IMR-90 (cell line): ENCODE data around the gene ATP2A3.

Experiments used
- BHLHE40 ChIP-seq: fragments of 150-350 bp; IDR thresholded peaks from 2 replicates; pipeline ENCODE4 v1.6.1; 2016; ENCODE audit warnings: mild to moderate bottlenecking, low read depth, low read length
- CEBPB ChIP-seq: IDR thresholded peaks from 2 replicates; pipeline ENCODE4 v1.6.1; 2012; ENCODE audit warnings: low read depth, low read length, improper control_type of control experiment
- ELK1 ChIP-seq: fragments of 150-350 bp; IDR thresholded peaks from 2 replicates; pipeline ENCODE4 v1.6.1; 2016; ENCODE audit warnings: low read depth, mild to moderate bottlenecking, low read length, moderate library complexity, borderline replicate concordance
- MAFK ChIP-seq: IDR thresholded peaks from 2 replicates; pipeline ENCODE4 v1.6.1; 2012; ENCODE audit warnings: low read depth, low read length, improper control_type of control experiment
- MAZ ChIP-seq: IDR thresholded peaks from 2 replicates; pipeline ENCODE4 v1.6.1; 2012; ENCODE audit warnings: low read depth, mild to moderate bottlenecking, low read length, improper control_type of control experiment, moderate library complexity, borderline replicate concordance
- MXI1 ChIP-seq: IDR thresholded peaks from 2 replicates; pipeline ENCODE4 v1.6.1; 2012; ENCODE audit warnings: low read depth, mild to moderate bottlenecking, low read length, moderate library complexity, borderline replicate concordance
- NFE2L2 ChIP-seq: fragments of 150-350 bp; IDR thresholded peaks from 2 replicates; pipeline ENCODE4 v1.6.1; 2016; ENCODE audit warnings: low read depth, mild to moderate bottlenecking, low read length
- POLR2A ChIP-seq: IDR thresholded peaks from 2 replicates; pipeline ENCODE4 v1.6.1; 2012; ENCODE audit warnings: mild to moderate bottlenecking, low read depth, low read length
- RAD21 ChIP-seq: IDR thresholded peaks from 2 replicates; pipeline ENCODE4 v1.6.1; 2012; ENCODE audit warnings: low read length, improper control_type of control experiment
- RCOR1 ChIP-seq: IDR thresholded peaks from 2 replicates; pipeline ENCODE4 v1.6.1; 2012; ENCODE audit warnings: mild to moderate bottlenecking, low read length, improper control_type of control experiment; ENCODE audit not compliant: insufficient replicate concordance
- RFX5 ChIP-seq: IDR thresholded peaks from 2 replicates; pipeline ENCODE4 v1.8.0; 2012; ENCODE audit warnings: low read depth, mild to moderate bottlenecking, low read length, moderate library complexity
- SMC3 ChIP-seq: fragments of 150-350 bp; IDR thresholded peaks from 2 replicates; pipeline ENCODE4 v1.6.1; 2016; ENCODE audit warnings: low read depth, mild to moderate bottlenecking, antibody characterized with exemption, low read length, moderate library complexity
- TF ChIP-seq, protein P1 (sequence below): conservative IDR thresholded peaks from 2 replicates; pipeline ENCODE4 v1.5.1; 2012; ENCODE audit warnings: mild to moderate bottlenecking, low read depth, low read length, improper control_type of control experiment
- TF ChIP-seq, protein P2 (sequence below): fragments of 150-350 bp; IDR thresholded peaks from 2 replicates; pipeline ENCODE4 v1.6.1; 2017; ENCODE audit warnings: mild to moderate bottlenecking, antibody characterized with exemption, low read length, low read depth

GRCh38 chr17:3892095-3892998, 71.9 kb downstream of the ATP2A3 start:
- TF ChIP-seq ELK1 (no peak), POLR2A (peak; percentile 18; the same call in 1 of the 2 replicates), MAZ (peak; percentile 70; the same call in 1 of the 2 replicates), SMC3 (no peak), CEBPB (no peak), RCOR1 (no peak), NFE2L2 (peak; percentile 36; the same call in 1 of the 2 replicates), RFX5 (no peak), RAD21 (no peak), MAFK (no peak), MXI1 (peak; percentile 87; the same call in 1 of the 2 replicates), BHLHE40 (peak; percentile 95)
- TF ChIP-seq, protein P1, sequence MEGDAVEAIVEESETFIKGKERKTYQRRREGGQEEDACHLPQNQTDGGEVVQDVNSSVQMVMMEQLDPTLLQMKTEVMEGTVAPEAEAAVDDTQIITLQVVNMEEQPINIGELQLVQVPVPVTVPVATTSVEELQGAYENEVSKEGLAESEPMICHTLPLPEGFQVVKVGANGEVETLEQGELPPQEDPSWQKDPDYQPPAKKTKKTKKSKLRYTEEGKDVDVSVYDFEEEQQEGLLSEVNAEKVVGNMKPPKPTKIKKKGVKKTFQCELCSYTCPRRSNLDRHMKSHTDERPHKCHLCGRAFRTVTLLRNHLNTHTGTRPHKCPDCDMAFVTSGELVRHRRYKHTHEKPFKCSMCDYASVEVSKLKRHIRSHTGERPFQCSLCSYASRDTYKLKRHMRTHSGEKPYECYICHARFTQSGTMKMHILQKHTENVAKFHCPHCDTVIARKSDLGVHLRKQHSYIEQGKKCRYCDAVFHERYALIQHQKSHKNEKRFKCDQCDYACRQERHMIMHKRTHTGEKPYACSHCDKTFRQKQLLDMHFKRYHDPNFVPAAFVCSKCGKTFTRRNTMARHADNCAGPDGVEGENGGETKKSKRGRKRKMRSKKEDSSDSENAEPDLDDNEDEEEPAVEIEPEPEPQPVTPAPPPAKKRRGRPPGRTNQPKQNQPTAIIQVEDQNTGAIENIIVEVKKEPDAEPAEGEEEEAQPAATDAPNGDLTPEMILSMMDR, result no peak
- TF ChIP-seq, protein P2, sequence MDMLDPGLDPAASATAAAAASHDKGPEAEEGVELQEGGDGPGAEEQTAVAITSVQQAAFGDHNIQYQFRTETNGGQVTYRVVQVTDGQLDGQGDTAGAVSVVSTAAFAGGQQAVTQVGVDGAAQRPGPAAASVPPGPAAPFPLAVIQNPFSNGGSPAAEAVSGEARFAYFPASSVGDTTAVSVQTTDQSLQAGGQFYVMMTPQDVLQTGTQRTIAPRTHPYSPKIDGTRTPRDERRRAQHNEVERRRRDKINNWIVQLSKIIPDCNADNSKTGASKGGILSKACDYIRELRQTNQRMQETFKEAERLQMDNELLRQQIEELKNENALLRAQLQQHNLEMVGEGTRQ, result peak; percentile 91
